ENCODE data around the gene MAOA.

Gene MAOA

GRCh38 chrX:43682726-43683125 lies 26.6 kb downstream of the MAOA start:
- Histone ChIP-seq H3K36me3 (no peaks in the 10 kb centered on the region), H3K27me3 (no peaks in the 10 kb centered on the region), H3K9me3 (no peaks in the 10 kb centered on the region), H3K4me3 (ENCODE audit: low read depth, low read length) (no peak overlapping the region), H3K4me1 (no peaks in the 10 kb centered on the region)
- TF ChIP-seq CTCF (IDR thresholded peaks at IDR 0.05; ENCODE audit: low read depth, low read length), result no peak
- no peak for DNase-seq

GRCh38 chrX:43685221-43685620 lies 29.1 kb downstream of the MAOA start:
- Histone ChIP-seq H3K4me1 (no peaks in the 10 kb centered on the region), H3K36me3 (no peaks in the 10 kb centered on the region), H3K4me3 (ENCODE audit: low read depth, low read length) (no peak overlapping the region), H3K9me3 (no peaks in the 10 kb centered on the region), H3K27me3 (no peaks in the 10 kb centered on the region)
- no peak for TF ChIP-seq CTCF (IDR thresholded peaks at IDR 0.05; ENCODE audit: low read depth, low read length)
- DNase-seq, result no peak

GRCh38 chrX:43688586-43688985 lies 32.5 kb downstream of the MAOA start:
- TF ChIP-seq CTCF (IDR thresholded peaks at IDR 0.05; ENCODE audit: low read depth, low read length), result no peak
- Histone ChIP-seq H3K4me3 (ENCODE audit: low read depth, low read length) (no peak overlapping the region), H3K4me1 (no peaks in the 10 kb centered on the region), H3K9me3 (no peaks in the 10 kb centered on the region), H3K27me3 (no peaks in the 10 kb centered on the region), H3K36me3 (no peaks in the 10 kb centered on the region)
- DNase-seq, result no peak

GRCh38 chrX:43693602-43694406 lies 37.7 kb downstream of the MAOA start:
- DNase-seq, result no peak
- no peaks in the 10 kb centered on the region for H3K4me1 ChIP-seq
- H3K36me3 ChIP-seq, result no peaks in the 10 kb centered on the region
- TF ChIP-seq CTCF (IDR thresholded peaks at IDR 0.05; ENCODE audit: low read depth, low read length), result no peak
- no peaks in the 10 kb centered on the region for H3K27me3 ChIP-seq
- no peaks in the 10 kb centered on the region for H3K9me3 ChIP-seq
- H3K4me3 ChIP-seq (ENCODE audit: low read depth, low read length), result no peak overlapping the region

GRCh38 chrX:43699475-43699874 lies 43.4 kb downstream of the MAOA start:
- Histone ChIP-seq H3K9me3 (no peaks in the 10 kb centered on the region), H3K4me1 (no peaks in the 10 kb centered on the region), H3K4me3 (ENCODE audit: low read depth, low read length) (no peak overlapping the region), H3K36me3 (no peaks in the 10 kb centered on the region), H3K27me3 (no peaks in the 10 kb centered on the region)
- no peak for TF ChIP-seq CTCF (IDR thresholded peaks at IDR 0.05; ENCODE audit: low read depth, low read length)
- DNase-seq, result no peak

- TF ChIP-seq CTCF (IDR thresholded peaks at IDR 0.05; ENCODE audit: low read depth, low read length), result no peak
- Histone ChIP-seq H3K4me1 (no peaks in the 10 kb centered on the region), H3K27me3 (no peaks in the 10 kb centered on the region), H3K36me3 (no peaks in the 10 kb centered on the region), H3K4me3 (ENCODE audit: low read depth, low read length) (no peak overlapping the region), H3K9me3 (no peaks in the 10 kb centered on the region)
- DNase-seq, result no peak
These were observed 46.0 kb downstream of the MAOA start for GRCh38 chrX:43702079-43702524.
